ENCODE data around the gene C1GALT1. TPM values are rescaled to one million over a fixed set of nuclear protein-coding genes. Genes with fewer than 3 reads are reported as not detected.
"Not testable (repeated sequence)": the region's sequence is repeated elsewhere in the genome, so short reads cannot be mapped to it uniquely, and the experiment has no call there.

C1GALT1 gene
- total RNA-seq (10 to 100 TPM; 12.5 to 23.3 (median 15.2) TPM), polyA plus RNA-seq (10 to 100 TPM in 1 of 3 donors, 1 to 10 TPM in 2; 3.9 to 18.8 (median 6.2) TPM)
- long read RNA-seq, donor 1, full-length matches to known transcripts = 3 of 4 reads
- long read RNA-seq, donor 1, partial matches to known transcripts = 0 of 4 reads
- long read RNA-seq, donor 1, other reads (novel, unspliced or antisense) = 1 of 4 reads
- long read RNA-seq, donor 2, full-length matches to known transcripts = 11 of 15 reads
- long read RNA-seq, donor 2, partial matches to known transcripts = 0 of 15 reads
- long read RNA-seq, donor 2, other reads (novel, unspliced or antisense) = 4 of 15 reads

DNA sequence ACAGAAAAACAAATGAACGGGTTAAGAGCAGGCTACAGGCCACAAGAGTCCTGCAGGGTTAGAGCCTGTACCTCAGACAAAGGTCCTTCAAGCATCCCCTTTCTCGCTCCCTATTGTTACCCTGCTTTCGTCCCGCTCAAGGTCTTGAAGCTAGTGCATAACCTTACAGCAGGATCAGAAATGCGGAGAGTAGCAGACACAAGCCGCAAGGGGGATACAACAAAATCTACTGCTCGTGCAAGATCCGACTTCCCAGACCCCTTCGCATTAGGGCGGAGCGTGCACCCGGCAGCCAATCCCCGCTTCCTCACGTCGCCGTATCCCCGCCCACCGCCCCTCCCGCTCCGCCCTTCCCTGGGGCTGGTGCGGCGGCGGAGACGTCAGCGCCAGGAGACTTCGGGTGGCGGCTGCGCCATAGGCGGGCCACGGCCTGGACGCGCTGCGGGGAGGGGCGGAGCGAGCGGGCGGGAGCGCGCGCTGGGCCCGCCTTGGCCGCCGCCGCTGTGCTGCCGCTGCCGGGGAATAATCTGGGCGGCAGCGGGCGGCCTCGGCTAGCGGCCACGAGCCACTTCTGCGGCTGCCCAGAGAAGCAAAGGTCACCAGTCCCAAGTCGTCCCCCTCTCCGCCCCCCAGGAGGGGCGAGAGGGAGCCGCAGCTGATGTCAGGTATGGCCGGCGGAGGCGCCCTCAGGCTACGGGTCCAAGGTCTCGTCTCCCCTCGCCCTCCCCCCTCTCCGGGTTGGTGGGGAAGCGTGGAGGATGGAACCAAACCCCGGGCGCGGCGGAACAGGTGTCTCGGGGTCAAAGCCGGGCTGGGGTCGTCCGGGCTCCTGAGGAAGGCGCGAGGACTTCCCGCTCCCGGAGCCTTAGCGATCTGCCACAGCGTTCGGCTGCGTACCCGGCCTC lies at the start of gene C1GALT1:
Gene C1GALT1, plus strand, starts transcription at position 389 of the 905 bp plus-strand sequence. CDS start 51,776 bp downstream, outside the sequence.
- H3K27me3 ChIP-seq (ENCODE audit: insufficient read depth in 3 of 3, low read length in 2 of 3) = no peaks in the 10 kb centered on the region
- no peaks in the 10 kb centered on the region for H3K36me3 ChIP-seq (ENCODE audit: insufficient read depth in 1 of 2, low read depth in 1 of 2)
- TF ChIP-seq, protein P1, sequence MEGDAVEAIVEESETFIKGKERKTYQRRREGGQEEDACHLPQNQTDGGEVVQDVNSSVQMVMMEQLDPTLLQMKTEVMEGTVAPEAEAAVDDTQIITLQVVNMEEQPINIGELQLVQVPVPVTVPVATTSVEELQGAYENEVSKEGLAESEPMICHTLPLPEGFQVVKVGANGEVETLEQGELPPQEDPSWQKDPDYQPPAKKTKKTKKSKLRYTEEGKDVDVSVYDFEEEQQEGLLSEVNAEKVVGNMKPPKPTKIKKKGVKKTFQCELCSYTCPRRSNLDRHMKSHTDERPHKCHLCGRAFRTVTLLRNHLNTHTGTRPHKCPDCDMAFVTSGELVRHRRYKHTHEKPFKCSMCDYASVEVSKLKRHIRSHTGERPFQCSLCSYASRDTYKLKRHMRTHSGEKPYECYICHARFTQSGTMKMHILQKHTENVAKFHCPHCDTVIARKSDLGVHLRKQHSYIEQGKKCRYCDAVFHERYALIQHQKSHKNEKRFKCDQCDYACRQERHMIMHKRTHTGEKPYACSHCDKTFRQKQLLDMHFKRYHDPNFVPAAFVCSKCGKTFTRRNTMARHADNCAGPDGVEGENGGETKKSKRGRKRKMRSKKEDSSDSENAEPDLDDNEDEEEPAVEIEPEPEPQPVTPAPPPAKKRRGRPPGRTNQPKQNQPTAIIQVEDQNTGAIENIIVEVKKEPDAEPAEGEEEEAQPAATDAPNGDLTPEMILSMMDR (IDR thresholded peaks at IDR 0.05) = peak; percentile 25
- H3K4me1 ChIP-seq = peaks cover 19% of the 10 kb centered on the region
- DNase-seq (peak; percentile 98 to 99), ATAC-seq (peak; percentile 95 to 98 (median 98))
- peak within 1 kb of the TSS; percentile 96 for H3K27ac ChIP-seq
- H3K4me3 ChIP-seq = peak within 1 kb of the TSS; percentile 94
- intact Hi-C loops (cut with DNase I) = loop anchor here in 1 of 2 donors (10.0 kb wide), 1 partner anchor 382 kb away; the partner anchor contains the start of gene MIOS
- WGBS, 3 donors = 0% methylated on average over 45 to 82 of the region's 82 CpGs
- no peaks in the 10 kb centered on the region for H3K9me3 ChIP-seq

DNA sequence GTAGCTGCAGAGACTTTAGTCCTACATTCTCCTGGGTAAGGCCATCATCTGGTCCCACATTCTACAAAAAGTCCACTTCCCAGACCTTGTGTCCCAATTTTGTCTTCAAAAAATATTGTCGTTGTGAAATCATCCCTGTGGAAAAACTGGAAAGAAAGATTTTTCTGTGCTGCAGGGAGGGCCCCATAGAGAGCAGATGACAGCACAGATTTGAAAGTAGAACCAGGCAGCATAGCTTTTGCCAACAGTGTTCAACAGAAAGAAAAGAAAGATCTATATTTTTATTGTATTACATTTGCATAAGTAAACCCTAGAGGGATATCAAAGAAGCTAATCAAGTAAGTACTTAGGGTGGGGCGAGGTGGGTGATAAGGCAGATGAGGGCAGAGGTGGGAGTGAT lies 48.3 kb upstream of the C1GALT1 start:
- no peak for ATAC-seq
- H3K4me1 ChIP-seq = no peaks in the 10 kb centered on the region
- TF ChIP-seq, protein P1 (IDR thresholded peaks at IDR 0.05) = no peak
- no peak overlapping the region for H3K4me3 ChIP-seq
- no peak for DNase-seq
- intact Hi-C loops (cut with DNase I) = no loop called here
- 70 to 79% (median 74%) methylated on average over 2 of the region's 2 CpGs for WGBS, 3 donors
- H3K27ac ChIP-seq = no peak overlapping the region
- no peaks in the 10 kb centered on the region for H3K27me3 ChIP-seq (ENCODE audit: insufficient read depth in 3 of 3, low read length in 2 of 3)
- no peaks in the 10 kb centered on the region for H3K36me3 ChIP-seq (ENCODE audit: insufficient read depth in 1 of 2, low read depth in 1 of 2)
- no peaks in the 10 kb centered on the region for H3K9me3 ChIP-seq

DNA sequence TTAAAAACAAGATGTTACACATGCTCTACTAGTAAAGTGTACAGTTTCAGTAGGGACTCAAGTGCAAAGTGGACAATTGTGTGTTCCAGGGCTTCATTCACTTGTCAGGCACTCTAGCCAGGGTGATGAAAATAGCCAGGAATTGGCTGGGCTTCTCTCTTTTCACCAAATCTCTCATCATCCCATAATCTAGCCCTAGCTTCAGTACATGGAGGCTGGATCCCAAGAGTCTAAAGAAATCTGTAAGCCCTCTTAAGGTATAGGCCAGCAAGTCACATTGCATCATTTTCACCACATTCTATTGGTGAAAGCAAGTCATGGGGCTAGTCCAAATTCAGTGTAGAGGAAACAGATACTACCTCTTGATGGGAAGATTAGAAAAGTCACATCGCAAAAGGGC lies 47.3 kb upstream of the C1GALT1 start:
- H3K9me3 ChIP-seq = no peaks in the 10 kb centered on the region
- TF ChIP-seq, protein P1 (IDR thresholded peaks at IDR 0.05) = no peak
- ATAC-seq (no peak), DNase-seq (no peak)
- H3K4me1 ChIP-seq = no peaks in the 10 kb centered on the region
- intact Hi-C loops (cut with DNase I) = no loop called here
- H3K4me3 ChIP-seq = no peak overlapping the region
- WGBS, 3 donors = 55 to 97% (median 96%) methylated on average over 1 of the region's 1 CpG
- H3K36me3 ChIP-seq (ENCODE audit: insufficient read depth in 1 of 2, low read depth in 1 of 2) = no peaks in the 10 kb centered on the region
- H3K27ac ChIP-seq = no peak overlapping the region
- no peaks in the 10 kb centered on the region for H3K27me3 ChIP-seq (ENCODE audit: insufficient read depth in 3 of 3, low read length in 2 of 3)

DNA sequence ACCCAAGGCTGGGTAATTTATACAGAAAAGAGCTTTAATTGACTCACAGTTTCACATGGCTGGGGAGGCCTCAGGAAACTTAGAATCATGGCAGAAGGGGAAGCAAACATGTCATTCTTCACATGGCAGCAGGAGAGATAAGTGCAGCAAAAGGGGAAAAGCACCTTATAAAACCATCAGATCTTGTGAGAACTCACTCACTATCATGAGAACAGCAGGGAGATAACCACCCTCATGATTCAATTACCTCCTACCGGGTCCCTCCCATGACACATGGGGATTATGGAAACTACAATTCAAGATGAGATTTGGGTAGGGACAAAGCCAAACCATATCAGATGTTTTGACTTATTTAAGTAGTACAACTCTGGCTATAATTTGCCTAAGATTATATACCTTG lies 46.4 kb upstream of the C1GALT1 start:
- H3K27ac ChIP-seq; H3K4me1 ChIP-seq; H3K36me3 ChIP-seq (ENCODE audit: insufficient read depth in 1 of 2, low read depth in 1 of 2); H3K4me3 ChIP-seq; H3K27me3 ChIP-seq (ENCODE audit: insufficient read depth in 3 of 3, low read length in 2 of 3); H3K9me3 ChIP-seq; DNase-seq; ATAC-seq; intact Hi-C loops (cut with DNase I): not testable (repeated sequence)
- 83 to 88% (median 88%) methylated on average over 1 of the region's 1 CpG for WGBS, 3 donors
